DND-41 (cell line): ENCODE measurements around the gene SLC24A2.

Experiments used
- EZH2 ChIP-seq: IDR thresholded peaks from 3 replicates; pipeline ENCODE4 v1.6.1; 2012; ENCODE audit warnings: borderline replicate concordance, low read depth, mild to moderate bottlenecking, moderate library complexity, low read length, inconsistent platforms; ENCODE audit not compliant: severe bottlenecking
- TF ChIP-seq, protein P1 (sequence below): IDR thresholded peaks from 2 replicates; pipeline ENCODE4 v1.5.1; 2012; ENCODE audit warnings: borderline replicate concordance, low read length, moderate library complexity, mild to moderate bottlenecking; ENCODE audit not compliant: poor library complexity, severe bottlenecking; ENCODE audit errors: extremely low read depth

DNA sequence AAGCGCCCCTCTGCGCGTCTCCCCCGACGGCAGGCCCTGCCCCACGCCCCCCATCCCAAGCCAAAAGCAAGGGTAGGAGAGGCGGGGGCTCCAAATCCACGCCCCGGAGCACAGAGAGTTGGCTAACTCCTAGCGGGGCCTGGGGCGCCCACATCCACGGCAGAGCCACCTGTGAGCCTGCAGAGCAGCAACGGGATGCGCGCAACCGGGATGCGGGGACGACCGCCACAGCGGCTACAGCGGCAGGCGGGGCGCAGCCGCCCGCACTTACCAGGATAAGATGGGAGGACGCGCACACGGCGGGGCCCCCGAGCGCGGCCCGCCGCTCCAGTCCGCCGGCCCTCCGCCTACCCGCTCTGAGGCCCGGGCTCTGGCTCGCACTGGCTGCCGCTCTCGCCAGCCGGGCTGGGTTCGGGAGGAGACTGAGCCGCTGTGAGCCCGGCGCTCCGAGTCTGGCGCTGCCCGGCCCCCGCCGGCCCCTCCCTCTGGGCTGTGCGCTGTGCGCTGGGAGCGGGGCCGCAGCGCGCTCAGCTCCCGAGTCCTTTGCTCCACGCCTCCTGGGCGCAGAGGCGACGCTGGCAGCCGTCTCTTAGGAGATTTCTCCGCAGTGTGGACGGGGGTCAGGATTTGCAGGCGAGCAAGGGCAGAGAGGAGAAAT lies at the start of gene SLC24A2:
- TF ChIP-seq EZH2, result no peak
- TF ChIP-seq, protein P1, sequence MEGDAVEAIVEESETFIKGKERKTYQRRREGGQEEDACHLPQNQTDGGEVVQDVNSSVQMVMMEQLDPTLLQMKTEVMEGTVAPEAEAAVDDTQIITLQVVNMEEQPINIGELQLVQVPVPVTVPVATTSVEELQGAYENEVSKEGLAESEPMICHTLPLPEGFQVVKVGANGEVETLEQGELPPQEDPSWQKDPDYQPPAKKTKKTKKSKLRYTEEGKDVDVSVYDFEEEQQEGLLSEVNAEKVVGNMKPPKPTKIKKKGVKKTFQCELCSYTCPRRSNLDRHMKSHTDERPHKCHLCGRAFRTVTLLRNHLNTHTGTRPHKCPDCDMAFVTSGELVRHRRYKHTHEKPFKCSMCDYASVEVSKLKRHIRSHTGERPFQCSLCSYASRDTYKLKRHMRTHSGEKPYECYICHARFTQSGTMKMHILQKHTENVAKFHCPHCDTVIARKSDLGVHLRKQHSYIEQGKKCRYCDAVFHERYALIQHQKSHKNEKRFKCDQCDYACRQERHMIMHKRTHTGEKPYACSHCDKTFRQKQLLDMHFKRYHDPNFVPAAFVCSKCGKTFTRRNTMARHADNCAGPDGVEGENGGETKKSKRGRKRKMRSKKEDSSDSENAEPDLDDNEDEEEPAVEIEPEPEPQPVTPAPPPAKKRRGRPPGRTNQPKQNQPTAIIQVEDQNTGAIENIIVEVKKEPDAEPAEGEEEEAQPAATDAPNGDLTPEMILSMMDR, result no peak
